Measurements from ENCODE around the gene NEK4.

GRCh38 chr3:52813810-52814209 is 43.1 kb upstream of the NEK4 start:
- TF ChIP-seq POLR2AphosphoS5 (IDR thresholded peaks at IDR 0.05; ENCODE audit: low read depth, low read length) = no peak
- TF ChIP-seq TAF1 (IDR thresholded peaks at IDR 0.05; ENCODE audit: low read depth, low read length) = no peak

All from GM12891 (cell line).